Measurements from ENCODE around the gene DENND1B.
A peak's percentile ranks its signal among the peaks of the same experiment; 100 is the strongest.

GRCh38 chr1:197614916-197615692, 160.2 kb downstream of the DENND1B start:
- TF ChIP-seq CTCF (conservative IDR thresholded peaks at IDR 0.05; ENCODE audit: low read length) (peak; percentile 82), EZH2phosphoT487 (IDR thresholded peaks at IDR 0.05; ENCODE audit: borderline replicate concordance) (no peak)
